ENCODE results near the gene ENTHD1.
"Not testable (repeated sequence)": the region's sequence is repeated elsewhere in the genome, so short reads cannot be mapped to it uniquely, and the experiment has no call there.

ENTHD1 gene

DNA sequence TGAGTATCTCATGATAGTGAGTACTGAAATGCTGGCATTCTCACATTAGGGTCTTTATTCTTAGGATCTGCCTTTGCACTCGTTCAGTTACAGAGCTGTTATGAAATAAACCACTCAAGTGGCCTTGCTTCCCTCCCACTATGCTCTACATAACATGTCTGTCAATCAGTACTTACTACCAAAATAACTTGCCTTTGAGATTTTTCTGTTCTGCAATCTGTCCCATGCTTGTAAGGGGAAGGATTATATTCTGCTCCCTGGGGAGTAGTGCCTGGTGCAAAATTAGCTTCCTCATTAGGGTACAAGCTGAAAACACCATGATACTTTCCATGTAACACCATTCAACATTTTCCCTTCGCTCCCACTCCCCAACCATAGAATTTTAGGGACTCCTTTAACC lies 5.4 kb upstream of the ENTHD1 start:
- H3K4me3 ChIP-seq (replicated peaks; ENCODE audit: low read depth, low read length): no peak overlapping the region
- H3K36me3 ChIP-seq (ENCODE audit: control insufficient read depth, insufficient read depth, low read length): no peaks in the 10 kb centered on the region
- TF ChIP-seq, protein P1, sequence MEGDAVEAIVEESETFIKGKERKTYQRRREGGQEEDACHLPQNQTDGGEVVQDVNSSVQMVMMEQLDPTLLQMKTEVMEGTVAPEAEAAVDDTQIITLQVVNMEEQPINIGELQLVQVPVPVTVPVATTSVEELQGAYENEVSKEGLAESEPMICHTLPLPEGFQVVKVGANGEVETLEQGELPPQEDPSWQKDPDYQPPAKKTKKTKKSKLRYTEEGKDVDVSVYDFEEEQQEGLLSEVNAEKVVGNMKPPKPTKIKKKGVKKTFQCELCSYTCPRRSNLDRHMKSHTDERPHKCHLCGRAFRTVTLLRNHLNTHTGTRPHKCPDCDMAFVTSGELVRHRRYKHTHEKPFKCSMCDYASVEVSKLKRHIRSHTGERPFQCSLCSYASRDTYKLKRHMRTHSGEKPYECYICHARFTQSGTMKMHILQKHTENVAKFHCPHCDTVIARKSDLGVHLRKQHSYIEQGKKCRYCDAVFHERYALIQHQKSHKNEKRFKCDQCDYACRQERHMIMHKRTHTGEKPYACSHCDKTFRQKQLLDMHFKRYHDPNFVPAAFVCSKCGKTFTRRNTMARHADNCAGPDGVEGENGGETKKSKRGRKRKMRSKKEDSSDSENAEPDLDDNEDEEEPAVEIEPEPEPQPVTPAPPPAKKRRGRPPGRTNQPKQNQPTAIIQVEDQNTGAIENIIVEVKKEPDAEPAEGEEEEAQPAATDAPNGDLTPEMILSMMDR (IDR thresholded peaks at IDR 0.05; ENCODE audit: insufficient read depth, low read length, poor library complexity, severe bottlenecking): no peak
- no peaks in the 10 kb centered on the region for H3K27me3 ChIP-seq (replicated peaks; ENCODE audit: control insufficient read depth, insufficient read depth, low read length)
- DNase-seq (ENCODE audit: extremely low read depth, insufficient read length): peak; percentile 65

DNA sequence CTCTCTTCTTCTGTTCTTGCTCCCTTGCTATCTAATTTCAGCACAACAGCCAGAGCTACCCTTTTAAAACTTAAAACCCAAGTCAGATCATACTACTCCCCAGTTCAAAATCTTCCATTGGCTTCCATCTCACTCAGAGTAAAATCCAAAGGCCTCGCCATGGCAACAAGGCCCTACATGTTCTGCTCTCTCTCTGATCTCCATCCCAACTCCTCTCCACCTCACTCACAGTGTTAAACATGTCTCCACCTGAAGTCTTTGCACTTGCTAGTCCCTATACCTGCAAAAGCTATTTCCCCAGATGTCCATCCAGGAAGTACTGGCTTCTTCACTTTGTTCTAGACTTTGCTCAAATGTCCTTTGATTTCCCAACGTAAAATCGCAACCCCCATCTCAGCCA lies 4.3 kb upstream of the ENTHD1 start:
- TF ChIP-seq, protein P1 (IDR thresholded peaks at IDR 0.05; ENCODE audit: insufficient read depth, low read length, poor library complexity, severe bottlenecking): no peak
- Histone ChIP-seq H3K4me3 (replicated peaks; ENCODE audit: low read depth, low read length) (no peak overlapping the region), H3K27me3 (replicated peaks; ENCODE audit: control insufficient read depth, insufficient read depth, low read length) (no peaks in the 10 kb centered on the region), H3K36me3 (ENCODE audit: control insufficient read depth, insufficient read depth, low read length) (no peaks in the 10 kb centered on the region)
- no peak for DNase-seq (ENCODE audit: extremely low read depth, insufficient read length)

DNA sequence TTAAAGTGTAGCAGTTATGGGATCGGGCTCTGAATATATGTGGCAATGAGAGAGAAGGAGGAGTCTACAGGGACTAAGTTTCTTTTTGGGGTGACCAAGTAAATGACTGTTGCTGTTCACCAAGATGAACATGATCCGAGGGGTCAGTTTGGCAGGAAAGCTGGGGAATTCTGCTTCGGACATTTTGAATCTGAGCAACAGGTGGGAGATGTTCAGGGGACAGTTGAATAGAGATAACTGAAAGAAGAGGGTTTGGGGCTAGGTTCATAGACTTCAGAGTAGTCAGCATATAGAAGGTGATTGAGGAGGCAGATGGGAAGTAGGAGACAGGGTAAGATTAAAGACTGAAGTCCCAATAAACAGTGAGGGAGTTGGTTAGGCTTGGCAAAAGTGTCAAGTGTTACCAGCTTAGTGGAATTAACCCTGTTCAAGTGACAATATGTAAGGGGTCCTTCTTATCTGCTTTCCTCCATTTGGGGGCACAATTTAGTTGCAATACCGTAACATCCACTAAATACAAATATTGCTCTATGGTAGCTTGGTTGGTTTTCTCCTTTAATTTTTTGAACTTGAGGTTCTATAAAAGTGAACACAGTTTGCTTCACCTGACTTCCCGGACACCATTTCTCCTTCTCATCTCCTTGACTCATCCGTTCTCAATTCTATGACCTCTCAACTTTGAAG lies 2.9 kb upstream of the ENTHD1 start:
- H3K36me3 ChIP-seq (ENCODE audit: control insufficient read depth, insufficient read depth, low read length): no peaks in the 10 kb centered on the region
- TF ChIP-seq, protein P1 (IDR thresholded peaks at IDR 0.05; ENCODE audit: insufficient read depth, low read length, poor library complexity, severe bottlenecking): no peak
- no peak for DNase-seq (ENCODE audit: extremely low read depth, insufficient read length)
- no peaks in the 10 kb centered on the region for H3K27me3 ChIP-seq (replicated peaks; ENCODE audit: control insufficient read depth, insufficient read depth, low read length)
- H3K4me3 ChIP-seq (replicated peaks; ENCODE audit: low read depth, low read length): no peak overlapping the region

DNA sequence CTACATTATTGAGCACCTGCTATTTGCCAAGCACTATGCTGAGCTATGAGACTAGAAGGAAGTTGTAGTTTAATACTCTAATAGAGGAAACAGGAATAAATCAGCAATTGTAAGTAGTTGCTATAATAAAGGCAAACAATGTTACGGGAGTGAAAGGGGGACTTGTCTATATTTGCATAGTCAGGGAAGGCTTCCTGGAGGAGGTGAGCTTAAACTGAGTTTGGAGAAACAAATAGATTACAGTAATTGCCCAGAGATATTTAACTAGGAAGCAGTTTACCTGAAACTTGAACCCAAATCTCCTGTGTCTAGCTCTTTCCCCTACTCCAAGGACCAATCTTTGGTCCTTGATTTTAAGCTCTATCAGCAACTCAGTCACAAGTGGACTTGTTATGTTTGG lies 2.1 kb upstream of the ENTHD1 start:
- TF ChIP-seq, protein P1 (IDR thresholded peaks at IDR 0.05; ENCODE audit: insufficient read depth, low read length, poor library complexity, severe bottlenecking): no peak
- Histone ChIP-seq H3K27me3 (replicated peaks; ENCODE audit: control insufficient read depth, insufficient read depth, low read length) (no peaks in the 10 kb centered on the region), H3K4me3 (replicated peaks; ENCODE audit: low read depth, low read length) (no peak overlapping the region), H3K36me3 (ENCODE audit: control insufficient read depth, insufficient read depth, low read length) (no peaks in the 10 kb centered on the region)
- DNase-seq (ENCODE audit: extremely low read depth, insufficient read length): no peak

DNA sequence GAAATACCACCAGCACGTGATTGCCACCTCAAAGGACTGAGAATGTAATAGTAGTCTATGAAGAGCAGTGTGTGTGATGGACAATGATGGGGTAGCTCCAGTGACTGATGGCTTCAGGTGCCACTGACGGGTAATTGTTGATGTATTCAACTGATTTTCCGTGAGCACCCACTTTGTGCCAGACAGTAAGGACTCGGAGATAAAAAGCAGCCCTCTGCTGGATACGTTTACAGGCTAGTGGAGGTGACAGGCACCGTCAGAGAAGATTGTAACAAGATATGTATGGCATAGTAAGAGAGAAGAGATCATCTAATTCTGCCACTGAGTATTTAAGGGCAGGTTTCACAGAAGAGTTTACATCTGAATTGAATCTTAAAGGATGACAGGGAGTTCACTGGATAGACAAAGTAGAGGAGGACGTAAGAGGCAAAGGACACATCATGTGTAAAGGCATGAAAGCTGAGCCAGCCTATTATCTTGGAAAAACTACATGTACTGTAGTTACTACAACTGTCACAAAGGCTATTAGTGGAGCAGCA lies 1.1 kb upstream of the ENTHD1 start:
- TF ChIP-seq, protein P1 (IDR thresholded peaks at IDR 0.05; ENCODE audit: insufficient read depth, low read length, poor library complexity, severe bottlenecking): no peak
- Histone ChIP-seq H3K4me3 (replicated peaks; ENCODE audit: low read depth, low read length) (no peak overlapping the region), H3K27me3 (replicated peaks; ENCODE audit: control insufficient read depth, insufficient read depth, low read length) (no peaks in the 10 kb centered on the region), H3K36me3 (ENCODE audit: control insufficient read depth, insufficient read depth, low read length) (no peaks in the 10 kb centered on the region)
- DNase-seq (ENCODE audit: extremely low read depth, insufficient read length): no peak

DNA sequence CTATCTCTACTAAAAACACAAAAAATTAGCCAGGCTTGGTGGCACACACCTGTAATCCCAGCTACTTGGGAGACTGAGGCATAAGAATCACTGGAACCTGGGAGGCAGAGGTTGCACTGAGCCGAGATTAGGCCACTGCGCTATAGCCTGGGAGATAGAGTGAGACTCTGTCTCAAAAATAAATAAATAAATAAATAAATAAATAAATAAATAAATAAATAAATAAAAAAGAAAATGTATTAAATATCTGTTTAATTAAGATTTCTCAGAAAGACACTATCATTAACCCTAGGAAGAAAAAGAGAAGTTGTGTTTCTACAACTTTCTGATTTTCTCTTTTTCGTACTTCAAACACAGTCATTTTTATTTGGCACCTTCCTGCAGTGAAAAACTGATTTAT lies 3.6 kb downstream of the ENTHD1 start:
- H3K4me3 ChIP-seq (replicated peaks; ENCODE audit: low read depth, low read length); H3K36me3 ChIP-seq (ENCODE audit: control insufficient read depth, insufficient read depth, low read length); H3K27me3 ChIP-seq (replicated peaks; ENCODE audit: control insufficient read depth, insufficient read depth, low read length); DNase-seq (ENCODE audit: extremely low read depth, insufficient read length): not testable (repeated sequence)

All from GM06990 (cell line).